ENCODE measurements around the gene CNOT1. TPM values are rescaled to one million over a fixed set of nuclear protein-coding genes. Genes with fewer than 3 reads are reported as not detected.

Gene CNOT1
- total RNA-seq, 2 donors from 2014 or later = 102 to 190 TPM

DNA sequence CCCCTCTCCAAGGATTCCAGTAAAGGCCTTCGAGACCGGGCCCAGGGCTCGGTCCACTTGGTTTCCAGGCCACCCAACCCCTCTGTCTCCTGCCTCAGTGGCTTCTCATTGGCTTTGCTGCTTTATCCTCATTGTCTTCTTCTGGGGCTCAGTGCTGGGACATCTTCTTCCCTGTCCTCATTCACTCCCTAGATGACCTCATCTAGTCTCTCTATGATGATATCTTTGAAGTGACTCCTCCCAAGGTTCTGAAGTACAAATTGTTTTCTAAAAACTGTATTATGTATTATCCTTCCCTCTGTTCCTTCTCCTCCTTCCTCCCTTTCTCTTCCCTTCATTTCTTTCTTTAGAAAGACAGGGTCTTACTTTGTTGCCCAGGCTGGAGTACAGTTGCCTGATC lies 156.8 kb downstream of the CNOT1 start:
- no peaks in the 10 kb centered on the region for H3K4me1 ChIP-seq (replicated peaks)
- H3K27me3 ChIP-seq (replicated peaks; ENCODE audit: insufficient read depth) = peaks cover 5% of the 10 kb centered on the region
- DNase-seq (ENCODE audit: low spot score) = no peak
- 96% methylated on average over 3 of the region's 3 CpGs for WGBS
- no peak overlapping the region for H3K27ac ChIP-seq
- H3K4me3 ChIP-seq = no peak overlapping the region
- intact Hi-C loops (cut with DNase I) = no loop called here
- no peaks in the 10 kb centered on the region for H3K9me3 ChIP-seq
- TF ChIP-seq, protein P1, sequence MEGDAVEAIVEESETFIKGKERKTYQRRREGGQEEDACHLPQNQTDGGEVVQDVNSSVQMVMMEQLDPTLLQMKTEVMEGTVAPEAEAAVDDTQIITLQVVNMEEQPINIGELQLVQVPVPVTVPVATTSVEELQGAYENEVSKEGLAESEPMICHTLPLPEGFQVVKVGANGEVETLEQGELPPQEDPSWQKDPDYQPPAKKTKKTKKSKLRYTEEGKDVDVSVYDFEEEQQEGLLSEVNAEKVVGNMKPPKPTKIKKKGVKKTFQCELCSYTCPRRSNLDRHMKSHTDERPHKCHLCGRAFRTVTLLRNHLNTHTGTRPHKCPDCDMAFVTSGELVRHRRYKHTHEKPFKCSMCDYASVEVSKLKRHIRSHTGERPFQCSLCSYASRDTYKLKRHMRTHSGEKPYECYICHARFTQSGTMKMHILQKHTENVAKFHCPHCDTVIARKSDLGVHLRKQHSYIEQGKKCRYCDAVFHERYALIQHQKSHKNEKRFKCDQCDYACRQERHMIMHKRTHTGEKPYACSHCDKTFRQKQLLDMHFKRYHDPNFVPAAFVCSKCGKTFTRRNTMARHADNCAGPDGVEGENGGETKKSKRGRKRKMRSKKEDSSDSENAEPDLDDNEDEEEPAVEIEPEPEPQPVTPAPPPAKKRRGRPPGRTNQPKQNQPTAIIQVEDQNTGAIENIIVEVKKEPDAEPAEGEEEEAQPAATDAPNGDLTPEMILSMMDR (IDR thresholded peaks at IDR 0.05) = no peak
- no peak for TF ChIP-seq POLR2A (IDR thresholded peaks at IDR 0.05)
- TF ChIP-seq POLR2AphosphoS5 (IDR thresholded peaks at IDR 0.05) = no peak
- H3K36me3 ChIP-seq = no peaks in the 10 kb centered on the region

DNA sequence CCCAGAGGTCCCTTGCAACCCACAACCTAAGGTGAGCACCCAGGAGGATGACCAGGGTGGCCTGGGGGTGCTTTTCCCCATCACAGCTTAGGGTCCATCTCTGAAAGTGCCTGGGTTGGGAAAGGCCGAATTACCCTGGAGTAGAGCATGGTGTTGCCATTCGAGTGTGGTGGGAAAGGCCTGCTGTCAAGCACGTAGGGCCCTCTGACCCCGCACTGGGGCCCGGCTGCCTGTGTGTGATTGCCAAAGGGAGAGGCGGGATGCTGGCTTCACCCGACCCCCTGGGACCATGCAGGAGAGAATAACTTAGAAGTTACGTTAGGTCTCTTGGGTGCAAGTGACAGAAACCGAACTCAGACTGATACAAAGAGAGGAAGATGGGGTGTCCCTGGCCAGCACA lies 157.4 kb downstream of the CNOT1 start:
- H3K4me1 ChIP-seq (replicated peaks) = no peaks in the 10 kb centered on the region
- intact Hi-C loops (cut with DNase I) = no loop called here
- H3K36me3 ChIP-seq = no peaks in the 10 kb centered on the region
- H3K9me3 ChIP-seq = no peaks in the 10 kb centered on the region
- no peak overlapping the region for H3K4me3 ChIP-seq
- WGBS = 95% methylated on average over 9 of the region's 9 CpGs
- H3K27ac ChIP-seq = no peak overlapping the region
- peaks cover 5% of the 10 kb centered on the region for H3K27me3 ChIP-seq (replicated peaks; ENCODE audit: insufficient read depth)
- DNase-seq (ENCODE audit: low spot score) = no peak
- TF ChIP-seq POLR2AphosphoS5 (IDR thresholded peaks at IDR 0.05) = no peak
- TF ChIP-seq, protein P1 (IDR thresholded peaks at IDR 0.05) = no peak
- TF ChIP-seq POLR2A (IDR thresholded peaks at IDR 0.05) = no peak

DNA sequence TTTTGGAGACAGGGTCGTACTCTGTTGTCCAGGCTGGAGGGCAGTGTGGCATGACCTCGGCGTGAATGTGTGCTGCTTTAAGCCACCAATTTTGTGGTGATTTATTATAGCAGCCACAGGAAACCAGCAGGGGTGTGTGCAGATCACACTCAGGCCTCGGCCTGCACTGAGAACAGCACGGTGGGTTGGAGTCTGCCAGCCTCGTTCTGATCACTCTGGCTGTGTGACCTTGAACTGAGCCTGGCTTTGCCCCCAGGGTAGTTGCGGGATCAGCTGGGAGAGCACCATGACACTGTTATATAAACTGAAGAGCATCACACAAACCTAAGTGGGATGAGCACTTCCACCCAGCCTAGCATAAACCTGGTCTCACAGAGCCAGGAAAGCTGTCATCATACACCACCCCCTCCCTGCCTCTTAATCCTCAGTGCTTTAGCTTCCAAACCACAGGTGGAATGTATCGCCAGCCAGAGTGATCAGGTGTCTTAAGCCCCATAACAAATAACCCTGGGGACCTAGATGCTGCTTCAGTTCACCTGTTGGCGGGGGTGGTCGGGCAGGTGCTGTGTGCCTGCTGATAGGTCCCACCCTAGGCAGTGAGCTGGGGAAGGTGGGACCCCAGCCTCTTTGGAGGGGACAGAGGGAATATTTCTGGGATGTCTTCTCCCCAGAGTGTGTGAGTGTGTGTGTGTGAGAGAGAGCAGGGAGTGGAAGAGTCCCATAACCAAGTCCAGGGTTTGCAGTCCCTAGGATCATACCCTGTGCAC lies 158.2 kb downstream of the CNOT1 start:
- no peak for DNase-seq (ENCODE audit: low spot score)
- peaks cover 9% of the 10 kb centered on the region for H3K27me3 ChIP-seq (replicated peaks; ENCODE audit: insufficient read depth)
- intact Hi-C loops (cut with DNase I) = no loop called here

More for the DNA sequence above, 158.2 kb downstream of the CNOT1 start:
- Histone ChIP-seq H3K36me3 (no peaks in the 10 kb centered on the region), H3K4me1 (replicated peaks) (no peaks in the 10 kb centered on the region), H3K9me3 (no peaks in the 10 kb centered on the region), H3K27ac (no peak overlapping the region), H3K4me3 (no peak overlapping the region)
- TF ChIP-seq, protein P1 (IDR thresholded peaks at IDR 0.05) = no peak
- no peak for TF ChIP-seq POLR2A (IDR thresholded peaks at IDR 0.05)
- 74% methylated on average over 10 of the region's 10 CpGs for WGBS

Small RNA genes within 50 kb of the gene (small RNA-seq; reads per million reads assigned to genes)
- gene RNU6-103P (0 reads per million in 2 donors), gene SNORA46 (130 to 144 reads per million in 2 donors), gene SNORA50A (0 reads per million in 2 donors)

Other genes starting within 250 kb of the CNOT1 start
- gene GINS3, start 237.4 kb downstream of the CNOT1 start, total RNA-seq = 1 to 10 TPM; 5.1 to 8.9 TPM
- gene NDRG4, start 129.7 kb downstream of the CNOT1 start, total RNA-seq = 100 to 1,000 TPM in 1 of 2 donors, 10 to 100 TPM in 1; 13.4 to 359 TPM
- gene SETD6, start 114.3 kb downstream of the CNOT1 start, total RNA-seq = 10 to 100 TPM; 45.4 to 55.8 TPM
- gene SLC38A7, start 54.9 kb upstream of the CNOT1 start, total RNA-seq = 10 to 100 TPM; 20.6 to 29.9 TPM
- 100 to 1,000 TPM; 120 to 131 TPM for gene GOT2, start 104.5 kb upstream of the CNOT1 start, total RNA-seq

All from prostate gland (tissue), 2 donors.